Heart left ventricle (tissue), 16 donors: ENCODE data around the gene SERBP1. TPM values are rescaled to one million over a fixed set of nuclear protein-coding genes. Genes with fewer than 3 reads are reported as not detected.

Source experiments
- ATAC-seq, 4 donors: fragments of 200-7000 bp; cut with Tn5 transposase; one replicate each; pipeline ENCODE4 v1.9.1; 2020 to 2022; ENCODE audit warnings: moderate library complexity in 4 of 4, mild to moderate bottlenecking in 3 of 4, moderate number of reproducible peaks in 1 of 4
- DNase-seq, 5 donors: peaks; one replicate each; pipeline ENCODE4 v3.0.0-alpha.2; 2020
- H3K27ac ChIP-seq, 12 donors: fragments of 200-600 bp; sonication (generic) in 4 of 12; one replicate each; pipeline versions ENCODE4 v1.5.0 to v1.8.0; 2016 to 2022; ENCODE audit warnings: mild to moderate bottlenecking in 2 of 12
- H3K27me3 ChIP-seq, 9 donors: fragments of 200-600 bp; sonication (generic) in 2 of 9; one replicate each; pipeline versions ENCODE4 v1.5.1 to v1.8.0; 2016 to 2022; ENCODE audit warnings: mild to moderate bottlenecking in 3 of 9
- H3K36me3 ChIP-seq, 9 donors: fragments of 200-600 bp; sonication (generic) in 2 of 9; one replicate each; pipeline versions ENCODE4 v1.5.0 to v1.8.0; 2018 to 2022; ENCODE audit warnings: mild to moderate bottlenecking in 2 of 9
- H3K4me1 ChIP-seq, 12 donors: fragments of 200-600 bp; sonication (generic) in 4 of 12; one replicate each; pipeline versions ENCODE4 v1.5.0 to v1.8.0; 2016 to 2022; ENCODE audit warnings: mild to moderate bottlenecking in 3 of 12
- H3K4me3 ChIP-seq, 12 donors: fragments of 200-600 bp; sonication (generic) in 4 of 12; one replicate each; pipeline versions ENCODE4 v1.5.0 to v1.8.0; 2017 to 2022; ENCODE audit warnings: mild to moderate bottlenecking in 9 of 12, moderate library complexity in 4 of 12
- H3K9me3 ChIP-seq, 12 donors: fragments of 200-600 bp; sonication (generic) in 4 of 12; one replicate each; pipeline versions ENCODE4 v1.5.0 to v1.8.0; 2016 to 2022; ENCODE audit warnings: mild to moderate bottlenecking in 1 of 12
- CTCF ChIP-seq, 12 donors: fragments of 200-600 bp; sonication (generic) in 4 of 12; IDR thresholded peaks; one replicate each; pipeline versions ENCODE4 v1.5.0 to v1.8.0; 2018 to 2022; ENCODE audit warnings: antibody characterized with exemption in 12 of 12, mild to moderate bottlenecking in 5 of 12
- POLR2A ChIP-seq, 2 donors: fragments of 450-650 bp; IDR thresholded peaks; one replicate each; pipeline ENCODE4 v1.6.1; 2017; ENCODE audit warnings: antibody characterized with exemption in 2 of 2, mild to moderate bottlenecking in 2 of 2, moderate library complexity in 2 of 2
- WGBS, 4 donors: extraction: QIAGEN DNeasy Blood & Tissue Kit in 2 of 4; methylation state at CpG; one replicate each; pipeline versions ENCODE4 v1.1.5 to v1.1.7; 2013 to 2018; 5-methylcytosine and 5-hydroxymethylcytosine counted together
- intact Hi-C, 10 donors: fragments of 100-400 bp; cut with DNase I; formaldehyde crosslinking; loops; one replicate each; pipeline versions ENCODE4 v1.11.1 to v1.14.2; 2022
- polyA plus RNA-seq, 2 donors: library from polyadenylated mRNA; stranded (reverse); fragments of 200-250 nt; gene quantifications; one replicate each; pipeline ENCODE4 v1.2.3, GENCODE V29; 2013
- total RNA-seq, 9 donors: library from RNA; depleted of rRNA in 2 of 9; stranded (reverse); fragments of >200 nt in 2 of 9; fragmentation: NEBNext Ultra II Directional in 3 of 9; extraction: Animal tissue kit (Norgen Biotek cat#: 25700) in 3 of 9; gene quantifications; one replicate each; pipeline versions ENCODE4 v1.1.0 to v1.2.4, GENCODE V29; 2016 to 2023
- donor health status: ischemic (EF 13 %, LVEDD 7.1; RV severe dilation, severe dysfunction).
- donor health status: healthy with polysubstance abuse.
- donor health status: DM: no; HTN: yes; CAD: no.
- donor health status: DM: no; HTN: no; CAD: no.
- donor health status: ischemic (EF 25% LVEDD 6.9; RV normal size, moderate dysfunction).
- donor health status: ischemic (EF 25% LVEDD 5.7; RV mildly dilated, moderate dysfunction).
- donor health status: healthy.
- donor health status: DM: yes; HTN: yes; CAD: no.
- donor health status: ischemic (EF 35%, LVEDD 5.7; RV mildly dilated, moderate dysfunction).
- donor health status: nonischemic (EF 11% LVEDD 7.7; RV severe dilation, severe dysfunction).
- donor health status: DM: yes; HTN: yes; CAD: no.
- donor health status: PGD.
- donor health status: ischemic (EF 29% LVEDD 5.4; RV normal size, mild dysfunction).
- donor health status: nonischemic (EF 23%, LVEDD 6.1; RV moderate dilation, normal function).

The SERBP1 gene
- total and polyA plus RNA-seq, 11 donors, result 68.8 to 197 (median 148) TPM

GRCh38 chr1:67431869-67432578 is 1.8 kb upstream of the SERBP1 start:
- intact Hi-C loops, result loop anchor here in 2 of 10 donors (2.0 to 10.0 kb wide), 3 partner anchors 29 to 507 kb away; partner anchors contain the start of genes DNAI4 (in 1 of the 2), GADD45A (in 1 of the 2) and MIER1 (in 1 of the 2)
- peak overlapping the region in 2 of 12 donors; percentile 59 to 82 for H3K4me3 ChIP-seq
- TF ChIP-seq POLR2A (IDR thresholded peaks at IDR 0.05), result no peak
- no peak for TF ChIP-seq CTCF (IDR thresholded peaks at IDR 0.05)

GRCh38 chr1:67431156-67431765 is 1.1 kb upstream of the SERBP1 start:
- peaks cover 0 to 4% (median 0%) of the 10 kb centered on the region in 9 donors for H3K36me3 ChIP-seq
- no peaks in the 10 kb centered on the region for H3K27me3 ChIP-seq
- intact Hi-C loops, result loop anchor here in 2 of 10 donors (5.0 to 10.0 kb wide), 2 partner anchors 256 to 506 kb away; partner anchors contain the start of genes DNAI4 (in 1 of the 2), GADD45A (in 1 of the 2) and MIER1 (in 1 of the 2)
- peaks cover 0 to 56% (median 30%) of the 10 kb centered on the region in 12 donors for H3K4me1 ChIP-seq
- H3K9me3 ChIP-seq, result no peaks in the 10 kb centered on the region
- H3K4me3 ChIP-seq, result peak overlapping the region; percentile 59 to 95 (median 84)
- TF ChIP-seq POLR2A (IDR thresholded peaks at IDR 0.05) (no peak), CTCF (IDR thresholded peaks at IDR 0.05) (no peak)
- no peak for DNase-seq
- ATAC-seq, result no peak
- WGBS, 4 donors, result 19 to 24% (median 21%) methylated on average over 12 of the region's 12 CpGs
- peak overlapping the region; percentile 76 to 97 (median 92) for H3K27ac ChIP-seq

More at GRCh38 chr1:67431869-67432578, 1.8 kb upstream of the SERBP1 start:
- ATAC-seq (no peak), DNase-seq (no peak)
- 63 to 67% (median 65%) methylated on average over 8 of the region's 8 CpGs for WGBS, 4 donors
- Histone ChIP-seq H3K36me3 (peaks cover 0 to 3% (median 0%) of the 10 kb centered on the region in 9 donors), H3K27ac (peak overlapping the region in 11 of 12 donors; percentile 86 to 97 (median 92)), H3K9me3 (no peaks in the 10 kb centered on the region), H3K27me3 (no peaks in the 10 kb centered on the region), H3K4me1 (peaks cover 0 to 48% (median 23%) of the 10 kb centered on the region in 12 donors)

- DNase-seq (peak; percentile 12 to 53 (median 27)), ATAC-seq (peak; percentile 1 to 39 (median 20))
- Histone ChIP-seq H3K27me3 (no peaks in the 10 kb centered on the region), H3K27ac (peak overlapping the region; percentile 66 to 97 (median 92)), H3K36me3 (peaks cover 0 to 19% (median 14%) of the 10 kb centered on the region in 9 donors), H3K9me3 (no peaks in the 10 kb centered on the region), H3K4me1 (peaks cover 0 to 65% (median 36%) of the 10 kb centered on the region in 12 donors), H3K4me3 (peak overlapping the region; percentile 59 to 95 (median 84))
- WGBS, 4 donors, result 0% methylated on average over 35 to 69 of the region's 69 CpGs
- no peak for TF ChIP-seq POLR2A (IDR thresholded peaks at IDR 0.05)
- no peak for TF ChIP-seq CTCF (IDR thresholded peaks at IDR 0.05)
- intact Hi-C loops, result loop anchor here in 5 of 10 donors (5.0 to 10.0 kb wide), 5 partner anchors 33 to 505 kb away; partner anchors contain the start of genes DNAI4 (in 1 of the 5), GADD45A (in 1 of the 5) and MIER1 (in 1 of the 5)
Observed at GRCh38 chr1:67429528-67430357, 459 bp downstream of the SERBP1 start.
